Renal cortical epithelial cell (primary cell): ENCODE results near the gene AFF3. TPM values are rescaled to one million over a fixed set of nuclear protein-coding genes. Genes with fewer than 3 reads are reported as not detected.
"Not testable (repeated sequence)": the region's sequence is repeated elsewhere in the genome, so short reads cannot be mapped to it uniquely, and the experiment has no call there.

ENCODE experiments used
- DNase-seq: peaks from one replicate; pipeline ENCODE4 v3.0.0-alpha.2; 2011; ENCODE audit warnings: low read depth
- total RNA-seq: library from RNA; depleted of rRNA; stranded (reverse); fragments of >200 nt; gene quantifications from 2 replicates; pipeline ENCODE4 v1.2.3, GENCODE V29; 2014

The AFF3 gene
- total RNA-seq, 1 donor from 2014 or later = 0.10 TPM

- DNase-seq = no peak
These were observed 35.9 kb downstream of the AFF3 start for GRCh38 chr2:100106460-100106859.

GRCh38 chr2:100105678-100106054 is 36.7 kb downstream of the AFF3 start:
- DNase-seq = no peak

GRCh38 chr2:100104718-100105677 is 37.4 kb downstream of the AFF3 start:
- DNase-seq = no peak

GRCh38 chr2:100104265-100104664 is 38.1 kb downstream of the AFF3 start:
- DNase-seq = not testable (repeated sequence)

- DNase-seq = not testable (repeated sequence)
These were observed 38.7 kb downstream of the AFF3 start for GRCh38 chr2:100103527-100104252.

- not testable (repeated sequence) for DNase-seq
These were observed 39.8 kb downstream of the AFF3 start for GRCh38 chr2:100102466-100103180.

GRCh38 chr2:100098855-100099254 is 43.5 kb downstream of the AFF3 start:
- not testable (repeated sequence) for DNase-seq

GRCh38 chr2:100097611-100098294 is 44.6 kb downstream of the AFF3 start:
- DNase-seq = not testable (repeated sequence)

GRCh38 chr2:100095845-100096244 is 46.5 kb downstream of the AFF3 start:
- not testable (repeated sequence) for DNase-seq

- not testable (repeated sequence) for DNase-seq
These were observed 50.6 kb downstream of the AFF3 start for GRCh38 chr2:100091807-100092206.

GRCh38 chr2:100085744-100086143 is 56.6 kb downstream of the AFF3 start:
- DNase-seq = not testable (repeated sequence)

GRCh38 chr2:100083421-100084216 is 58.8 kb downstream of the AFF3 start:
- not testable (repeated sequence) for DNase-seq

- not testable (repeated sequence) for DNase-seq
These were observed 60.0 kb downstream of the AFF3 start for GRCh38 chr2:100082302-100082978.

- DNase-seq = no peak
These were observed 64.5 kb downstream of the AFF3 start for GRCh38 chr2:100077935-100078334.

GRCh38 chr2:100077456-100077855 is 64.9 kb downstream of the AFF3 start:
- no peak for DNase-seq

GRCh38 chr2:100075532-100075931 is 66.9 kb downstream of the AFF3 start:
- no peak for DNase-seq

GRCh38 chr2:100073110-100073509 is 69.3 kb downstream of the AFF3 start:
- no peak for DNase-seq

GRCh38 chr2:100072503-100072902 is 69.9 kb downstream of the AFF3 start:
- no peak for DNase-seq

- DNase-seq = no peak
These were observed 70.9 kb downstream of the AFF3 start for GRCh38 chr2:100071335-100072043.
